HG03442 (cell line): ENCODE measurements around the gene RTKN2.

Source experiments
- ATAC-seq: cut with Tn5 transposase; IDR thresholded peaks from one replicate; pipeline ENCODE4 v1.9.1; 2021; ENCODE audit warnings: mild to moderate bottlenecking, moderate library complexity; ENCODE audit not compliant: unreplicated experiment

RTKN2 gene

DNA sequence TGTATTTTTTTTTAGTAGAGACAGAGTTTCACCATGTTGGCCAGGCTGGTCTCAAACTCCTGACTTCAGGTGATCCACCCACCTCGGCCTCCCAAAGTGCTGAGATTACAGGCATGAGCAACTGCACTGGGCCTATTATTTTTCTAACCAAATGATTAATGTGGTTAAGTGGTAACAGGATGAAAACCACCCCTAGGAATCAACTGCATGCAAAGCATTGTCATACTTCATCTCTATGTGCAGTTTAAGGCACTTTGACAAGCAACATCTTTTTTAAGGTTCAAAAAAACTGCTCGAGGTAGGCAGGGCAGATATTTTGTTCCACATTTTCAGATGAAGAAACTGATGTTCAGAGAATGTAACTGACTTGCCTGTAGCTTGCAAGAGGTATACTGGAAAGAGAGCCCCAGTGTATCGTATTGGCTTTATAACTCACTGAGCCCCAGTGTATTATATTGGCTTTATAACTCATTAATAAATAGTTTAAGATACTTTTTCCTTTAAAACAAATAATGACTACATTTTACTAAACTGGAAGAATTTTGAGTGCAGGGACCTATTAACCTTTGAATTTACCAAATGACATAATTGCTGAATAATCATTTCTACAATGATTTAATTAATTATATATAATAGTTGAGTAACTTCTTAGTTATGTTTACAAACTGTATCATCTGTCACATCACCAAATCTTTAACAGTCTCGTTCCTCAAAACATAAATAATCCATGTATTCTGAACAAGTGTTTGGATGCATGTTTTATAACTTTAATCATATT, 38.1 kb downstream of the RTKN2 start:
- ATAC-seq = no peak

DNA sequence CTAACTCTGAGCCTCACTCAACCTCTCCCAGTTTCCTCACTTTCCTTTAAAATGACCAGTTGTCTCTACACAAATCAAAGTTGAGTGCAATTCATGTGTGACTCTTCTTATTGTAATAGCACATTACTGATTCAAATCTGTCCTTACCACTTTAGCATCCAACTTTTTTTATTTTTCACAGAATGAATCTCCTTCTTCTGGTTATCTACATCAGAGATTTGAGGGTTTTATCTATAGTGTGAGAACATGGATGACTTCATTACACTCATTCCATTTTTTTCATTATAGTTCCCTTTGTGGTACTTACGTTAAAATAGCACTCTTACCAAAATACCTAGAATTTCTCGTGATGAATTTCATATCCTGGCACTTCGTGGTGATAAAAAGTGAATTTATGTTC, 43.3 kb downstream of the RTKN2 start:
- ATAC-seq = no peak

DNA sequence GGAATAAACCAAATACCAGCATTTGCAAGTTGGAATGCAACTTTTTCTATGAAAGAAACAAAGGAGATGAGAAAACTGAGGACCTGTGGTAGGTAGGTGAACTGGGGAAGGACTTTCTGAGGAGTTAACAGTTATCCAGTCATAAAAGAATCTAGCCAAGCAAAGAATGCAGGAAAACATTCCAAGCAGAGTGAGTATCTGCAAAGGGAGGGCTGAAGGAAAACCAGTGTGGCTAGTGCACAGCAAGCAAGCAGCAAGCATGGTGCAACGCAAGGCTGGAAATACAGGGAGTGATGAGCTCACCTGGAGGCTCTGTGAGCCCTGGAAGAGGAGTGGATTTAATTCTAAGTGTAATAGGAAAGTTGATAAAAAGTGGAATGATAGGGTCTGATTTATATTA, 44.0 kb downstream of the RTKN2 start:
- ATAC-seq = no peak

DNA sequence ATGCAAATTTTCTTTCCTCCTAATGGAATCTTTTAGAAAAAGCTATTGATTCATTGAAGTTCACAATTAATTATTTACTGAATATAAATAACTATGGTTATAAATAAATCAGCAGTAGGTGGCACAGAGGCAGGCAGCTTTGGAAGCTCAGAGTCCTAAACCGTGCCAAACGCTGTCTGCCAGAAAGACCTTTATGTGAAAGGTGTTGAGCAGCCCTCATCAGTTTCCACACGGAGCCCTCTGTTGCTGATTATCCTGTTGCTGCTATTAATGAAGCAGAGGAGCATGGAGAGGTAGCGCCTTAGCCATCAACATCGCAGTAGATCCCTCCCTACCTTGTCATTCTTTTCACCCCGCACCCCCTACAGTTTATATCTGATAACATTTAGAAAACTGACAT, 51.0 kb downstream of the RTKN2 start:
- no peak for ATAC-seq

DNA sequence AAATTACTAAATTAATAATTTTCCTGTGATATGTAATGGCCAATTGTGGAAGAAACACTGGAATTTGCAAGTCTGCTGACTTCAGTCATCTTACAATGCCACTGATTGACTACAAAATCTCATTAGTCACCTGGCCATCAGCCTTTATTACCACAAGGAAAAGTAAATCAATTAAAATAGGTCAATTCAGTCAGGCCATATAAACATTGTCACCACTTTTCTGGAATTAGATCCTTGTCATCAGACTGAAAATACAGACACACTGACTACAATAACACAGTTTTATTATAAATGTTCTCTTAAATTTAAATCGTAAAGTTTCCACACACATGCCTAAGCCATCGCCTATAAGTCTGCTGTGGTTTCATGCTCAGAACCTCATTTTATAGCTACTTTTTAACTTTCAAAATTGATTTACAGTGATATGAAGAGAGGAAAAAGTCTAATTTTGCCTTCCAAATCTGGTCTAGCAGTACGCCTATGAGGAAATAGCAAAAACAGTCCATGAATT, 54.2 kb downstream of the RTKN2 start:
- ATAC-seq = no peak

DNA sequence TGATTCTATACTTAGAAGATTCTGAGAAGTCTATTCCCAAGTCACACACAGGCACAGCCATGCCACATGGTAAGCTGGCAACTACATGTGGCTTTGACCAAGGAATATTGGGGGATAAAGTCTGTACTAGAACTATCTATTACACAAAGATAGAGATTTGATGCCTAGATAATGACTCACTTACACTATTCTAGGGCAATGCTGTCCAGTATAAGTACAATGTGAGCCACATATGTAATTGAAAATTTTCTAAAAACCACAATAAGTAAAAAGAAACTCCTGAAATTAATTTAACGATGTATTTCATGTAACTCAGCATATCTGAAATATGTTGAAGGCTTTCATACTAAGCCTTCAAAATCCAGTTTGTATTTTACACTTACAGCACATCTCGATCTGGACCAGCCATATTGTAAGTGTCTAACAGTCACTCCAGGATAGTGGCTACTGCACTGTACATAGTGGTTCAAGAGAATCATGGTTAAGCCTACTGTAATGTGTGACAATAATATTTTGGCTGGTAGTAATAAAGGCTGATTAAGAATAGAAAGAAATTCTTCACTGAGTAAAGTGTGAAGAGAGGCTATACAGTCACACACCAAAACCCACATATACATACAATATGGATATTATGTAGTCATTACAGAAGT, 62.8 kb downstream of the RTKN2 start:
- ATAC-seq = no peak

DNA sequence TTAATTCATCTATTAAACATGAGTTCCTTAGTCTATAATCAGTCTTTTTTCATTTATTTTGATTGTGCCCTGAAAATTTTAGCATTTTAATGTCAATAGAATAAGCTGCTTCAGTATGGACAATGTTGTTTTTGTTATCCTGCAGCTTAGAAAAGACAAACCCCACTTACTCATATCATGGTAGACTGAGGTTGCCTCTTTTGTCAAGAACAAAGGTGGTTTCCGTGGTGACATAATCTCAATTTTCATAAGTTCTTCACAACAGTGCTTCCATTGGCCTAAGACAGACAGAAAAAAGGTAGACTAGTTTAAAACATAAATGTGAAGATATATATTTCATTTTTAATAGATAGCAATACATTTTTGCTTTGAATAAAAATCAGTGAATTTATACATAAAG, 69.1 kb downstream of the RTKN2 start:
- ATAC-seq = peak; percentile 97

DNA sequence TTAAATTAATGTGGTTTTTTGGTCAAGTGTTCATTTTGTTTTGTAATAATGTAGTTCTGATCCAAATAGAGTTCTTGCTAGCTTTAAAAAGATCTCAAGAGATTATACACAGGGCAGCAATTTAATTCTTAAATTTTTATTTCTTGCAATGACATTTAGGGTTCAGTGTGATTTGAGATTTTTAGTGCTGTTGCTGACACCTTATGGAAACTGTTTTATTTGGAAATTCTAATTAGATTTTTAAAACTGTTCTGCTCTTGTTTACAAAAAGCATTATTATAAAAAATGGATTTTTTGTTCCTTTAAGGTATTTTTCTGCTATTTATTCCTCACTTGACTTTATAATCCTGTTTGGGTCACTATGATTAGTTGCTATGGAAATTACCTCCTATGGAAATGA, 72.1 kb downstream of the RTKN2 start:
- ATAC-seq = no peak

DNA sequence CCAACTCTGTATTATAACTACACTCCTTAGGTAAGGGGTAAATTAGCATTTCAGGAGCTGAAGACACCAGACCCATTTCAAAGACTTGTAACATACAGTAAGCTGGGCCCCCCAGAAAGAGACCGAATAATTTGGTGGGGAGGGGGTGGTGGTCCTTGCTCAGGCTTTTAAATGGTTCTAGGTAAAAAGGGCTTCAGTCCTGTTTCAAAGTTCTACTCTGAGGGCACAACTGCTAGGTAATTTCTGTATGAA, 73.0 kb downstream of the RTKN2 start:
- ATAC-seq = no peak

DNA sequence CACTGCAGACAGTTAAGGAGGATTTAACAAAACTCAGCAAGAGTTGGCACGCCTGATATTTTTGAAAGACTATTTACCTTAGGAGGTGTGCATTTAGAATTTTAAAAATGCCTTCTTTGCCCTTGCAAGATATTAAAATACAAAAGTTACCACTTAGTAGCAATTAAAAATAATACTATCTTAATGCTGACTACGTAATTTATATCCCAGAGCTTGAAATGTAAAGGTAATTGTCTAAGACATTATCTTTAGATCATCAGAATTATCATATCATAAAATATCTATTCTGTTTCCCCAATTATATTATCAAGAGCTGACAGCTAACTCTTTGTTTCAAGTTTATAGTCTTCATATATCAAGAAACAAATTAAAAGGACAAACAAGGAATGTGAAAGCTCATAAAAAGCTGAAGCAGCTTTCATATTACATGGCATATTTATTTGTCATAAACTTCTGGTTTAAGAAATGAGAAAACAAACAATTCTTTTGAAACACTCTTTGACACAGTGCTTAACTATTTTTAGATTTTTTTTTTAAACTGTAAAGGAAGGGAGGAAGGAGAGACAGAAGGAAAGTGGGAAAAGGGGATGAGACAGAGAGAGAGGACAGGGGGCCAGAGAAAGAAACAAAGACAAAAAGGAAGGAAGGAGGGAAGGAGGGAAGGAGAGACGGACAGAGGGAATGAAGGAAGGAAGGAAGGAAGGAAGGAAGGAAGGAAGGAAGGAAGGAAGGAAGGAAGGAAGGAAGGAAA, 73.5 kb downstream of the RTKN2 start:
- no peak for ATAC-seq

DNA sequence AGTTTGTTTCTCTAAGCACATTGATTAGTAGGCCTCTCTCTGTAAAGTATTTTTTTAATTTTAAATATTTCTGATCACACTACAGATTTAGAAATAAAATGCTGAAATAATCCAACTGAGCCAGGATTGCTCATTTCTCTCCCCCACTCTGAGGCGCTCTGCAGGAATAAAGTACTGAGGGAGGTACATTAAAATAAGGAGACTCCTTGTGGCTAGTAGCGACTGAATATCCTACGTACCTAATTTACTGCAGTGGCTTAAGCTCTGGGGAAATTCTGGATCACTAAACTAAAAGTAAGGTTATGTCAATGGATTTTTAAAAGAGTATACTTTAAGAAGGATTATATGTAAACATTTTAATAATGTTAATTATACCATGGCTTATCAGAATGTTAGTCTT, 75.2 kb downstream of the RTKN2 start:
- no peak for ATAC-seq

DNA sequence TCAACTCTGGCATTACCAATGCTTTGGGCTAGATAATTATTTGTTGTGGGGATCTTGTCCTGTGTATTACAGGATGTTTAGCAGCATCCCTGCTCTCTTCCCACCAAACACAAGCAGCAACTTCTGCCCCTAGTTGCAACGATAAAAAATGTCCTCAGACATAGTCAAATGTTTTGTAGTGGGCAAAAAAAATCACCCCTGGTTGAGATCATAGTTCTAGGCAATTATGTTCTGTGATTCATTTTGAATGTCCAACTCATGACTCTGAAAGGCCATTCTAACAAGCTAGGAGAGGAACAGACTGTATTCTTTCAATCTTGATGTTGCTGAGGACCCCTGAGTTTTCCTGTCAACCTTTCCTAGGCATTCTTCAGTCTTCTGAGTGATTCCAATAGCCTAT, 79.5 kb downstream of the RTKN2 start:
- ATAC-seq = no peak

DNA sequence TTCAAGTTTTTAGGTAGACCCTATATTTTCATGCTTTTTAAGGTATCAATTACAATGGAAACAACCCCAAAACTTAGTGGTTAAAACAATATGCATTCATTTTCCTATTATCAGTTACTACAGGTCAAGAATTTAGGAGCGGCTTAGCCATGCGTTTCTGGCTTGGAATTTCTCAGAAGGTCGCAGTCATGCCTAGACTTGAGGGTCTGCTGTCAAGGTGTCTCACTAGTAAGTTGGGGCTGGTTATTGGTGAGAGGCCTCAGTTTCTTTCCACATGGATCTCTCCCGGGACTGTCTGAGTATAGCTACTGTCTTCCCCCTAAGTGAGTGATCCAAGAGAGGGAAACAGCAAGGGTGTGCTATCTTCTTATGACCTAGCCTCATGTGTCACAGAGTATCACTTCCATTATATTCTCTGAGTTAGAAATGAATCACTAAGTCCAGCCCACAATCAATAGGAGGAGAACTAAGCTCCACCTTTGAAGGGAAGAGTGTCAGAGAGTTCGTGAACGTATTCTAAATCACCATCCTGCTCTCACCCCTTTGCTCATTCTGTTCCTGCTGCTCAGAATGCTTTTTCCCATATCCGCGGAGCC, 80.5 kb downstream of the RTKN2 start:
- peak; percentile 36 for ATAC-seq

DNA sequence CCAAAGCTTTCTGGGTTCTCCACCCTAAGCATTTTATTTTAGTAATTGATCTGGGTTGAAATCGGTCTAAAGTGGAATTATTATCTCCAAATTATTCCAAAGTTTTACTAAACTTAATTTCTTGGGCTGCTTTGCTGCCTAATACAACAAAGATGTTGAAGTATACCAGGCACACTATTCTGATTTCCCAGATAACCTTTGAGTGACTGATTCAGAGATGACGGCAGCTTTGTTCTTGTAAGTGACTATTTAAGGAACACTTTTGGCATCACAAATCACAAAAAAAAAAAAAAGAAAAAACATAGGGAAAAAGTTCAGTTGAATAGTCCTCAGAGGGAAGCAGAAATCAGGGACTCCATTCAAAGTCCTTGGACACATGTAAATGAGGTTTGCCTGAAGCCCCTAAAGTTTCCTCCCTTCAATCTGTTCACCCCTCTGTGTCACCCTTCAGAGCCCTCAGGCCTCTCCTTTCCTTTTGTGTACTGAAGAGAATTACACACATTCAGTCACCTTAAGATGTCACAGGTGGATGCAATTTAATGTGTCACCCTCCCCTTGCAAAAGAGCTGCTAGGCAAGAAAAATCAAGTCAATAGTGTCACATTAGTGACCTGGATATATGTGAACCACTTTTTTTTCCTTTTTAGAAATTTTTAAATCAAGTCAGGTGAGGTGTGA, 81.5 kb downstream of the RTKN2 start:
- no peak for ATAC-seq

DNA sequence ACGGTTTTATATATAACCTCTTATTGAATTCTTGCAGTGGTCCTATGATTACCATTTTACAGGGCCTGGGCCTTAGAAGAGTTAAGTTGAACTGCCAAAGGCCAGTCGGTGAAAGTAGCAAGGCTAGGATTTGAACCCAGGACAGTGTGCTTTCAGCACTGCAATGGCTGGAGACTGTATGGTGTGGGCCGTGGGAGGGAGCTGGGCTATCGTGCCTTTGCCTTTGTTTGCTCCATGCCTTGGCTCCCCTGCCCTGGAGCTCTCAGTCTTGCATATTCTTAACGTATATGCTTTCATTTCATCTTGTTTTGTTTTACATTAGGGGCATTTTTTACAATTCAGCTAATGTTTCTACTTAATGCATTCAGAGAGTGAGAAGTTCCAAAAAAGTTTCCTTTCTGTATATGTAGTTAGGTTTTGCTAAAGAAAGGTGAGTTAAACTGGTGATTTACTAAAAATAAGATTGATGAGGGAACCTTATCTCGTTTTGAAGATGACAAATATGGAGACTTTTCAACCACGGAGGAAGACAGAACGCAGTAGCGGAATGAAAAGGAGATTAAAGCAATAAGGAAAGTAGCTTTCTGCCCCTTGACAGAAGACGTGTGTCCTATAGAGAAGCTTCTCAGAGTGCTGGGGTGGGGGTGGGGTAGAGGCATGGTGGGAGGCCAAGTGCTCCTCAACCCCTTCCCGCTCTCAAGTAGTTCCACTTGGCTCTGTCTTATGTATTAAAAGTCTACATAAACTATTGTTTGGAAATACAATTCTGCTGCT, 82.5 kb downstream of the RTKN2 start:
- peak; percentile 36 for ATAC-seq

DNA sequence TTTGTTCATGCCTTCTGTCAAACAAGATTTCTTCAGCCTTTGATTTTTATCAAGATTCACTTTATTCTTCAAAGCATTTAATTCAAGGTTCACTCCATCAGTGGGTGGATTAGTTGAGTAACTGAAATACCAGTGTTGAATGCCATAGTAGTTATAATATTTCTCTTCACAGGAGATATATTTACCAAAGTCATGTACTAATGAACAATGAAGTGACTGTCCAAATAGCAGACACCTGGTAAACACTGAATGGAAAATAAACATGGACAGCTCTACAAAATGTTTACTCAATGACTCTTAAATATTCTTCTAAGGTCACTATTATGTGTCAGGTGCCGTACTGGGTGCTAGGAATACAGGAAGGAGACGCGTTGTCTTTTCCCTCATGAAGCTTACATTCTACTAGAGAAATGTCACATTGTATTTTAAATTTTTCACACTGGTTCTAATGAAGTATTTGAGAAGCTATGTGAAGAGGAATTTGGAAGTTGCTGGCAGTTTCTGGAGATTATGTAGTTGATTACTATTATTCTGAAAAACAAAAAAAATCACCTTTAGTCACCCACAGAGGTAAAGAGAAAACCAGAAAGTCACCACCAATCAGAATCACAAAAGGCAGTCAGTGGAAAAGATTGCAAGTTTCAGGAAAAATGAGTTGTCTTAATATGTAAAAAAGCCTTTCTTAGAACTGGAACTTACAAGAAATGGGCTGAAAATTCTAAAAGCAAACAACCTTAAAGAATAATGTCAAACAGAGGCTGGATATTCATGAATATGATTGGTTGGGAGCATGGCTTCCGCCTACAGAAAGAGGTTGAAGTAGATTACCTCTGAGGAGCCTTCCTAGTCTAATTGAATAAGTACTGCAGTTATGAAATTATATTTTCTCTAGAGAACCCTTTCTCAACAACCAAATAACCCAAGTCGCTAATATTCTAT, 84.5 kb downstream of the RTKN2 start:
- no peak for ATAC-seq

DNA sequence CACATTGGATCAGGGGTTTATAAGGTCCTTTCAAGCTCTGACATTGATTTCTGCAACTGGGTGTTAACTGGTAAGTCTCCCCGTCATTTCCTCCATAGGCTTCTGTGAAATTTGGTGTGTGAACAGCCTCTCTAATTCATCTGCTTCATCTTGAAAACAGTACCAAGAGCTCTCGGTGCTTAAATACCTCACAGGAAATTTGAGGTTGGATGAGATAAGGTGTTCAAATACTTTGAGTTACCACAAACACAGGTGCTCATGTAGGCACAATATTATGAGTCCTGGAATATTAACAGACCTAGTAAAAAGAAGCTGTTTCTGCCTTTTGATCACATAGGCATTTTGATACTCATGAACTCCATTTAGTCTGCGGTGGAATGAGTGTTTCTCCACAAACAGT, 85.2 kb downstream of the RTKN2 start:
- peak; percentile 72 for ATAC-seq

DNA sequence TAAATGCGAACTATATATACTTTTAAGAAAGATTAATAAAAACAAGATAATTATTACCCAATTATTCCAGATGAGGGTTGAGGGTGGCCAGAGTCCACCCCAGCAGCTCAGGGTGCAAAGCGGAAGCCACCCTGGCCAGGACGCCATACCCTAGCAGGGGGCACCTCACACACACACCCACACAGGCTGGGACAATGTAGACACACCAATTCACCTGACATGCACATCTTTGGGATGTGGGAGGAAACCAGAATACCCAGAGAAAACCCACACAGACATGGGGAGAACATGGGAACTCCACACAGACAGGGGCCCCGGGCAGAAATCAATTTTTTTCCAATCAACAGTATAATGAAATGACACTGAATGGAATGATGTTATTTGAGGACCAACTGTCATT, 86.0 kb downstream of the RTKN2 start:
- ATAC-seq = no peak

DNA sequence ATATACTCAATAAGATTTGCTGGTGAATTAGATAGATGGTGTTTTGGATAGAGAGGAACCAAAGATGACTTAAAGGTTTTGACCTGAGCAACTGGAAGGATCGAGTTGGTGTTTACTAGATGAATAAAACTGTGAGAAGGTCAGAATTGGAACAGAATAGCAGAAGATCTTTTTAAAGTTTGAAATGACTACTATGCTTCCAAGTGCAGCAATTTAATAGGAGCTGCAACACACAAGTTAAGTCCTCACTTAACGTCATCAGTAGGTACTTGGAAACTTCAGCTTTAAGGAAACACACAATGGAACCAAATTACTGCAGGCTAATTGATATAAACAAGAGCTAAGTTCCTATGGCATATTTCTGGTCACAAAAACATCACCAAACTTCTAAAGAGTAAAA, 86.5 kb downstream of the RTKN2 start:
- no peak for ATAC-seq
